GM20000 (cell line): ENCODE data around the gene TTC33.

Source experiments
- DNase-seq: peaks from one replicate; pipeline ENCODE4 v3.0.0; 2012; ENCODE audit warnings: low spot score
- TF ChIP-seq, protein P1 (sequence below): IDR thresholded peaks from 2 replicates; pipeline ENCODE4 v1.5.1; 2012; ENCODE audit warnings: mild to moderate bottlenecking, control low read depth; ENCODE audit errors: extremely low read depth, missing control alignments

TTC33 gene

DNA sequence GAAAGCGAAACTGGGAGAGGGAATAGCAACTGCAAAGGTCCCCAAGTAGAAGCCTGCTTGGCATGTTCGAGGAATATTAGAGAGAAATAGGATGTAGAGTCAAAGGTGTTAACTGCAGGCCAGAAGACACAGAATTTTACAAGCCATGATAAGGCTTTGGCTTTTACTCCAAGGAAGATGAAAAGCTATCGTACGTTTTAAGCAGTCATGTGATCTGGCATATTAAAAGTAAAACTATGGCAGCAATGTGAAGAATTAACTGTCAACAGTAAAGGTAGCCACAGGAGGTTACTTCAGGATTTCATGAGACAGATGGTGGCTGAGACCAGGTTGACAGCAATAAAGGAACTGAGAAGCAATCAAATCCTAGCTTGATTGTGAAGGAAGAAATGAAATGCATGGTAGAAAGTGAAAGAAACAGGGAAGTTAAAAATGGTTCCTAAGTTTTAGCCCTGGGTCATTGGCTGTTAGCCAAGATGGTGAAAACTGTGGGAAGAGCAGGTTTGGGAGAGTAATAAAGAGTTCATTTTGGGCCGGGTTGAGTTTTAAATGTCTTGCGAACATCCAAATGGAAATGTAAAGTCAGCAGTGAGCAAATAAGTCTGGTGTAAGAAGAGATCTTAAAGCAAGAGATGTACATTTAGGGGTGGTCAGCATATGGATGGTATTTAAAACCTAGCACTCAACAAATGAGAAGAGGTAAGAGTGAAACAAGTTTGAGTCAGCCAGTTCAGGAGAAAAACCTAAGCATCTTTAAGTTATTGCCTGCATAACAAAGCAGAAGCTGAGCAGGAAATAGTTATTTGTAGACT lies 20.3 kb upstream of the TTC33 start:
- DNase-seq = no peak
- TF ChIP-seq, protein P1, sequence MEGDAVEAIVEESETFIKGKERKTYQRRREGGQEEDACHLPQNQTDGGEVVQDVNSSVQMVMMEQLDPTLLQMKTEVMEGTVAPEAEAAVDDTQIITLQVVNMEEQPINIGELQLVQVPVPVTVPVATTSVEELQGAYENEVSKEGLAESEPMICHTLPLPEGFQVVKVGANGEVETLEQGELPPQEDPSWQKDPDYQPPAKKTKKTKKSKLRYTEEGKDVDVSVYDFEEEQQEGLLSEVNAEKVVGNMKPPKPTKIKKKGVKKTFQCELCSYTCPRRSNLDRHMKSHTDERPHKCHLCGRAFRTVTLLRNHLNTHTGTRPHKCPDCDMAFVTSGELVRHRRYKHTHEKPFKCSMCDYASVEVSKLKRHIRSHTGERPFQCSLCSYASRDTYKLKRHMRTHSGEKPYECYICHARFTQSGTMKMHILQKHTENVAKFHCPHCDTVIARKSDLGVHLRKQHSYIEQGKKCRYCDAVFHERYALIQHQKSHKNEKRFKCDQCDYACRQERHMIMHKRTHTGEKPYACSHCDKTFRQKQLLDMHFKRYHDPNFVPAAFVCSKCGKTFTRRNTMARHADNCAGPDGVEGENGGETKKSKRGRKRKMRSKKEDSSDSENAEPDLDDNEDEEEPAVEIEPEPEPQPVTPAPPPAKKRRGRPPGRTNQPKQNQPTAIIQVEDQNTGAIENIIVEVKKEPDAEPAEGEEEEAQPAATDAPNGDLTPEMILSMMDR = no peak

DNA sequence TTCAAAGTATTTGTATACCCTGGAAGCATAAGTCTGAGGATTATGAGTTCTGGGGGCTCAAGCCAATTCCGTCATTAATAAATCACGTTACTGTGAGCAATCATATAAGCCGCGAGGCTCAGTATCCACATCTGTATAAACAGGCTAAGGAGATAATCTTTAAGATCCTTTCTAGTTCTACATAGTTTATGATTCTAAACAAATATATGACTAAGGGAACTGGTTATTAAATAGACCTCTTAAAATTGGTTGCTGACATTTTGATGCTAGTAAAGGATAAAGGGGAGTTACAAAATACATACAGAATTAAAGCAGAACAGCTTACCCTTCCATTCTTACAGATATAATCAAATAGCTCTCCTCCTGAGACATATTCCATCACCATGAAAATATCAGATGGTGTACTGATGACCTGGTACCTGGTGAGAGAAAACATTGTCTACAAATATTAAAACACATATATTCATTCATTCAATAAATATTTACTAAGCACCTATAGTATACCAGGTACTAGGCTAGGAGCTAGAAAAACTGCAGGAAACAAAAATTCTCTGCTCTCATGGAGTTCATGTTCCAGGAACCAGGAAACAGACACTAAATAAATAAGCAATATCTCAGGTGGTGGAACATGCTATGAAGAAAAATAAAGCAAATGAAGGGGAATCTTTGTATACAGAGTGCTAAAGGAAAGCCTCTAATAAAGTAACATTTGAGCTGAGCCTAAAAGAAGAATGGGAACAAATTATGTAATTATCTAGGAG lies 19.5 kb upstream of the TTC33 start:
- TF ChIP-seq, protein P1 = no peak
- no peak for DNase-seq

DNA sequence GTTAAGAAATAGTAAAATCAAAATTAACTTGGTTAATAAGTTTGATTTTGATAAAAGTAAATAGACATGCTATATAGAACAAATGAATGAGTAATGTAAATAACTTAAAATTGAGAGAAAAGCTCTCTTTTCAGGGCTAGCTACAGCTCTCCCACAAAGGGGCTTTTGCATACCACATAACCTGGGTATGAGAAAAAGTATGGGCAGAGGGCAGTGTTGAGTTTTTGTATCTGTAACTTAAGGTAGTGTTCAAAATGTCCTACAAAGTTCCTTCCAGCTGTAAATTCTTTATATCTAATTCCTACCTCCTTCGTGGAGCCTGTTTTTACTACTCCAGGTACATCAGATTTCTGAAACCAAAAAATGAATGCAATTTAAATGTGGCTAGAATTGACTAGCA lies 18.9 kb upstream of the TTC33 start:
- no peak for DNase-seq
- TF ChIP-seq, protein P1 = no peak

DNA sequence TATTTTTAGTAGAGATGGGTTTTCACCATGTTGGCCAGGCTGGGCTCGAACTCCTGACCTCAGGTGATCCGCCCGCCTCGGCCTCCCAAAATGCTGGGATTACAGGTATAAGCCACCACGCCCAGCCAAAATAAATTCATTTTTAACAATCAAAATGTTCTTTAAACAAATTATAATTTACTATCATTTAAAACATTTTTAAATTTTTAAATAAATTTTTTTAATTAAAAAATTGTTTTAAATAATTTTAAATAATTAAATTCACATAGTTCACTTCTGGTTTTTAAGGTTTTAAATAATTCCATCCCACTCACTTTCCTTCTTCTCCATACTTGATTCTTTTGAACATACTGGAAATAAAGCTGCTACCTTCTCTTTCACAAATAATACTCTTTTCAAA lies 15.0 kb upstream of the TTC33 start:
- TF ChIP-seq, protein P1 = no peak
- DNase-seq = no peak

DNA sequence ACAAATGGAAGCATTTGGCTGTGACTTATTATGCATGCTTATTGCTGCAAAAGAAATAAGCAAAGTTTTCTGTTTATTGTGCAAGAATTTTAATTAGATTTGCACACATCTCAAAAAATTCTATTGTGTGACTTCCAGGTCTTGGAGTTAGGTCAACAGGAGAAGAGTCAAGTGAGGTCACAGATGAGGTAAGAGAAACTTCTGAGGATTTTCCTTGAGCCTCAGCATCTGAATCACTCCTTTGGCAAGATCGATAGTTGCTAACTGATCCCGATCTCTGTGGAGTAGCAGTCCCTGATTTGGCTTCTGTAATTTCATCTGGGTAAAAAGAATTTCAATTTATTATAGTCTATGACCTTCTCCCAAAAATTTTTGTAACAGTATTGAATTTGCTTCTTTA lies 6.9 kb upstream of the TTC33 start:
- TF ChIP-seq, protein P1 = no peak
- DNase-seq = no peak

DNA sequence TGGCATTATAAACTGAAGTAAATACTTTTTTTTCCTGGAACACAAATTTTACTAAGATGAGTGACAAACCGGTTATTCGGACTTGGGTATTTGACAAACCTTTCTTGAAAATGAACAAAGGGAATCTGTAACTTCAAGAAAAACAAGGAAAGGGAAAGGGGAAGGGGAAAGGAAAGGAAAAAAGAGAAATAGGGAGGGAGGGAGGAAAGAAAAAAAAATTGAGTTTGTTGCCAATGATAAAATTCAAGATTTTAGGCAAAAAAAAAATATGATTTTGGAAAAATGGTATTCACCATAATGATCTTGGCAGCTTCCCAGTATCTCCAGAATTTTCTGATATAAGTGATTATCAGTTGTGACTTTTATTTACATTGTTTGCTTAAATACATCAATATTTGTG lies 1.6 kb upstream of the TTC33 start:
- no peak for DNase-seq
- TF ChIP-seq, protein P1 = no peak

DNA sequence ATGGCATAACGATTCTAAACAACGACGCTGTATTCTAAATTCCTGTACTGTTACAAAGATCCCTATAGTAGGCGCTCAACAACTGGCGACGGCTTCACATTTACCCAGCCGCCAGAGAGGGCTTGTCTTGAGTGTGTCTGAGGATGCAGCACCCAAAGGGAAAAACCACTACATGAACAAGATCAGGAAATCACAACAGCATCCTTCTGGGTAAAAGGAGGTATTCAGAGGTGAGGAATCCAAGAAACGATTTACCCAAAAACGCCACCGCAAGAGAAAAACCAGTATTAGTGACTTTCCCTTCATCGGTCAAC lies 711 bp downstream of the TTC33 start:
- TF ChIP-seq, protein P1 = peak; percentile 20
- DNase-seq = peak; percentile 81
